Endodermal cell (in vitro differentiated cells): ENCODE data around the gene MAP1LC3B2. TPM values are rescaled to one million over a fixed set of nuclear protein-coding genes. Genes with fewer than 3 reads are reported as not detected.

ENCODE experiments used
- DNase-seq: peaks from one replicate; pipeline ENCODE4 v3.0.0-alpha.2; 2017
- H3K27ac ChIP-seq: 2 replicates; pipeline ENCODE4 v1.5.1; 2013; ENCODE audit warnings: mild to moderate bottlenecking, low read depth, low read length, moderate library complexity
- H3K27me3 ChIP-seq: 2 replicates; pipeline ENCODE4 v1.6.1; 2013; ENCODE audit warnings: mild to moderate bottlenecking, low read length, moderate library complexity; ENCODE audit not compliant: insufficient read depth, control insufficient read depth, poor library complexity, severe bottlenecking
- H3K36me3 ChIP-seq: 2 replicates; pipeline ENCODE4 v1.7.0; 2013; ENCODE audit warnings: mild to moderate bottlenecking, low read length, moderate library complexity; ENCODE audit not compliant: control insufficient read depth, insufficient read depth
- H3K4me1 ChIP-seq: one replicate; pipeline ENCODE4 v1.7.0; 2013; ENCODE audit warnings: low read length; ENCODE audit not compliant: control insufficient read depth, insufficient read depth
- H3K4me3 ChIP-seq: 2 replicates; pipeline ENCODE4 v1.5.1; 2013; ENCODE audit warnings: mild to moderate bottlenecking, low read length, moderate library complexity
- H3K9ac ChIP-seq: 2 replicates; pipeline ENCODE4 v1.6.1; 2013; ENCODE audit warnings: mild to moderate bottlenecking, low read length, moderate library complexity; ENCODE audit not compliant: poor library complexity, severe bottlenecking; ENCODE audit errors: extremely low read depth
- H3K9me3 ChIP-seq: 2 replicates; pipeline ENCODE4 v1.6.1; 2013; ENCODE audit warnings: mild to moderate bottlenecking, low read length, moderate library complexity; ENCODE audit not compliant: control insufficient read depth
- H3K27ac Mint-ChIP-seq: 2 replicates; pipeline ENCODE4 v1.8.0; 2020; ENCODE audit warnings: mixed read lengths
- H3K27me3 Mint-ChIP-seq: 2 replicates; pipeline ENCODE4 v1.8.0; 2021; ENCODE audit warnings: mild to moderate bottlenecking, mixed read lengths; ENCODE audit not compliant: insufficient read depth
- H3K36me3 Mint-ChIP-seq: 2 replicates; pipeline ENCODE4 v1.8.0; 2020; ENCODE audit warnings: low read depth, mixed read lengths
- H3K4me1 Mint-ChIP-seq: 2 replicates; pipeline ENCODE4 v1.8.0; 2020; ENCODE audit warnings: mixed read lengths
- H3K4me3 Mint-ChIP-seq: 2 replicates; pipeline ENCODE4 v1.8.0; 2020; ENCODE audit warnings: mild to moderate bottlenecking, moderate library complexity, mixed read lengths
- H3K9me3 Mint-ChIP-seq: 2 replicates; pipeline ENCODE4 v1.8.0; 2020; ENCODE audit warnings: mild to moderate bottlenecking, mixed read lengths
- CTCF ChIP-seq: fragments of 200-600 bp; sonication (generic); conservative IDR thresholded peaks from 2 replicates; pipeline ENCODE4 v1.5.0; 2021; ENCODE audit warnings: antibody characterized with exemption, mild to moderate bottlenecking
- WGBS, 2 experiments: methylation state at CpG; one replicate each; pipeline versions ENCODE4 v1.1.5 to v1.1.7; 2013; ENCODE audit warnings: missing lambda C conversion rate in 2 of 2, mixed read lengths in 1 of 2; ENCODE audit not compliant: insufficient coverage in 1 of 2, insufficient read length in 1 of 2; 5-methylcytosine and 5-hydroxymethylcytosine counted together
- total RNA-seq, 2 donors: library from RNA; stranded (reverse); fragmentation: NEBNext Ultra II Directional in 1 of 2; extraction: Animal tissue kit (Norgen Biotek cat#: 25700) in 1 of 2; gene quantifications; 2 replicates in 1 of 2; 3 replicates in 1 of 2; pipeline ENCODE4 v1.2.1, GENCODE V29; 2021

MAP1LC3B2 gene
- total RNA-seq, 2 donors from 2014 or later, result 0.80 to 1.4 TPM

GRCh38 chr12:116594325-116595038 is 35.3 kb downstream of the MAP1LC3B2 start:
- H3K9ac ChIP-seq, result no peak overlapping the region
- no peak for TF ChIP-seq CTCF
- no peak for DNase-seq
- no peaks in the 10 kb centered on the region for H3K27me3 ChIP-seq
- no peaks in the 10 kb centered on the region for H3K36me3 ChIP-seq
- no peaks in the 10 kb centered on the region for H3K36me3 Mint-ChIP-seq
- peaks cover 14% of the 10 kb centered on the region for H3K4me1 ChIP-seq
- H3K4me1 Mint-ChIP-seq, result peaks cover 26% of the 10 kb centered on the region
- WGBS, 2 experiments, result 94 to 97% methylated on average over 12 of the region's 12 CpGs
- H3K4me3 Mint-ChIP-seq, result no peak overlapping the region
- H3K27ac ChIP-seq, result no peak overlapping the region
- no peak overlapping the region for H3K4me3 ChIP-seq
- no peaks in the 10 kb centered on the region for H3K9me3 ChIP-seq
- H3K27ac Mint-ChIP-seq, result no peak overlapping the region
- H3K27me3 Mint-ChIP-seq, result peaks cover 3% of the 10 kb centered on the region
- no peaks in the 10 kb centered on the region for H3K9me3 Mint-ChIP-seq

DNA sequence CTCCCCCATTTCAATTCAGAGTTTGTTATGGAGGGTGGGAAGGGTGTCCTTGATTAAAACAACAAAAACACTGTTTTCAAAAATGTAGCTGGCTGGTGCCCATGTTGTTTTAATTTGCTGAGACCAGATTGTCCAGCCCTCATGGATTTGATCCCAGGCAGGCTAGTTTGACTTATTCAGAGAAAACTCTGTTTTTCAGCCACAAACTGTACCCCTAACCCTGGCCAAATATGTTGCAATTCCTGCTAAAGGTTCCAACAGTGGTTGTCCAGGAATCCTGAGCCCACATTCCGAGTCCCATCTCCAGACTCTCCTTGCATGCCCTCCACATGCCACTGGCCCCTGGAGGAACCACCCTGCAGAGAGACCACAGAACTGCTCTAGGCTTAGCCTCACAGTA is 36.0 kb downstream of the MAP1LC3B2 start:
- no peaks in the 10 kb centered on the region for H3K36me3 ChIP-seq
- no peaks in the 10 kb centered on the region for H3K9me3 ChIP-seq
- no peak overlapping the region for H3K9ac ChIP-seq
- no peak overlapping the region for H3K27ac ChIP-seq
- Mint-ChIP-seq H3K36me3 (no peaks in the 10 kb centered on the region), H3K27me3 (peaks cover 3% of the 10 kb centered on the region), H3K4me3 (no peak overlapping the region), H3K4me1 (peaks cover 29% of the 10 kb centered on the region), H3K9me3 (no peaks in the 10 kb centered on the region), H3K27ac (no peak overlapping the region)
- WGBS, 2 experiments, result 0% methylated on average over 1 of the region's 1 CpG
- no peak for DNase-seq
- no peak for TF ChIP-seq CTCF
- H3K27me3 ChIP-seq, result no peaks in the 10 kb centered on the region
- peaks cover 14% of the 10 kb centered on the region for H3K4me1 ChIP-seq
- H3K4me3 ChIP-seq, result no peak overlapping the region

- Histone ChIP-seq H3K27me3 (no peaks in the 10 kb centered on the region), H3K36me3 (no peaks in the 10 kb centered on the region), H3K4me3 (no peak overlapping the region), H3K9ac (no peak overlapping the region), H3K27ac (no peak overlapping the region), H3K4me1 (peaks cover 14% of the 10 kb centered on the region), H3K9me3 (no peaks in the 10 kb centered on the region)
- H3K4me3 Mint-ChIP-seq, result no peak overlapping the region
- no peak for TF ChIP-seq CTCF
- no peak overlapping the region for H3K27ac Mint-ChIP-seq
- no peak for DNase-seq
- no peaks in the 10 kb centered on the region for H3K9me3 Mint-ChIP-seq
- H3K36me3 Mint-ChIP-seq, result no peaks in the 10 kb centered on the region
- H3K27me3 Mint-ChIP-seq, result peaks cover 3% of the 10 kb centered on the region
- peaks cover 29% of the 10 kb centered on the region for H3K4me1 Mint-ChIP-seq
These were observed 36.5 kb downstream of the MAP1LC3B2 start for GRCh38 chr12:116595672-116596071.
